ENCODE measurements around the gene TLK1. TPM values are rescaled to one million over a fixed set of nuclear protein-coding genes. Genes with fewer than 3 reads are reported as not detected.
"Not testable (repeated sequence)": the region's sequence is repeated elsewhere in the genome, so short reads cannot be mapped to it uniquely, and the experiment has no call there.

The TLK1 gene
- polyA plus RNA-seq, 1 experiment = 28.3 TPM

DNA sequence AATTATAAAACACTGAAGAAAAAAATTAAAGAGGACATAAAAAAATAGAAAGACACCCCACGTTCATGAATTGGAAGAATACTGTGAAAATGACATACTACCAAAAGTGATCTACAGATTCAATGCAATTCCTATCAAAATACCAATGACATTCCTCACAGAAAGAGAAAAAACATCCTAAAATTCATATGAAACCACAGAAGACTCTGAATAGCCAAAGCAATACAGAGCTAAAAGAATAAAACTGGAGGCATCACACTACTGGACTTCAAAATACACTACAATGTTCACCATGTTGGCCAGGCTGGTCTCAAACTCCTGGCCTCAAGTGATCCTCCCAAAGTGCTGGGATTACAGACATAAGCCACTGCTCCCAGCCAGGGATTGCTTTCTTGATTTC lies 56.3 kb downstream of the TLK1 start:
- TF ChIP-seq, protein P1, sequence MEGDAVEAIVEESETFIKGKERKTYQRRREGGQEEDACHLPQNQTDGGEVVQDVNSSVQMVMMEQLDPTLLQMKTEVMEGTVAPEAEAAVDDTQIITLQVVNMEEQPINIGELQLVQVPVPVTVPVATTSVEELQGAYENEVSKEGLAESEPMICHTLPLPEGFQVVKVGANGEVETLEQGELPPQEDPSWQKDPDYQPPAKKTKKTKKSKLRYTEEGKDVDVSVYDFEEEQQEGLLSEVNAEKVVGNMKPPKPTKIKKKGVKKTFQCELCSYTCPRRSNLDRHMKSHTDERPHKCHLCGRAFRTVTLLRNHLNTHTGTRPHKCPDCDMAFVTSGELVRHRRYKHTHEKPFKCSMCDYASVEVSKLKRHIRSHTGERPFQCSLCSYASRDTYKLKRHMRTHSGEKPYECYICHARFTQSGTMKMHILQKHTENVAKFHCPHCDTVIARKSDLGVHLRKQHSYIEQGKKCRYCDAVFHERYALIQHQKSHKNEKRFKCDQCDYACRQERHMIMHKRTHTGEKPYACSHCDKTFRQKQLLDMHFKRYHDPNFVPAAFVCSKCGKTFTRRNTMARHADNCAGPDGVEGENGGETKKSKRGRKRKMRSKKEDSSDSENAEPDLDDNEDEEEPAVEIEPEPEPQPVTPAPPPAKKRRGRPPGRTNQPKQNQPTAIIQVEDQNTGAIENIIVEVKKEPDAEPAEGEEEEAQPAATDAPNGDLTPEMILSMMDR (IDR thresholded peaks at IDR 0.05; ENCODE audit: low read depth, low read length) = no peak
- Histone ChIP-seq H3K27me3 (ENCODE audit: control insufficient read depth, insufficient read depth, low read length) (no peaks in the 10 kb centered on the region), H3K4me3 (ENCODE audit: low read depth, low read length) (no peak overlapping the region), H3K9me3 (ENCODE audit: control insufficient read depth, insufficient read depth, low read length) (peaks cover 7% of the 10 kb centered on the region; the same call in 1 of the 2 replicates), H3K27ac (ENCODE audit: low read depth, low read length) (no peak overlapping the region)
- ChIA-PET POLR2A (no interaction called here), CTCF (interaction anchor here (1.0 kb wide), 1 partner anchor 17 kb away, joined by 4 read pairs; no protein-coding TSS in a partner anchor)
- DNase-seq (ENCODE audit: low read depth, low spot score) = no peak

DNA sequence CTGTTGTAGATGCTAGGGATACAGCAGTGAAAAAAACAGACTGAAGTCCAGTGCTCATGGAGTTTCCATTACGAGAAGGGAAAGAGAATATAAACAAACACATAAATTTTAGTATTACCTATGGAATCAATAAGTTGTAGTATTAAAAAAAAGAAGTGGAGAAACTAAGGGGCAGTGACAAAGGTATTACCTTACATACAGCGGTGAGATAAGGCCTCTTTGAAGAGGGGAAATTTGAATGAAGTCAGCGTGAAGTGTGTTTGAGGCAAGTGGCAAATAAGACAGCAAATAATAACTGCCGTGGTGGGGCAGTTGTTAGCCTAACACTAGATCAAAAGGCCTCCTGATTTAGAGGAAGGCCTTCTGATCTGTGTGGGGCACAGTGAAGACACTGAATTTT lies 57.9 kb downstream of the TLK1 start:
- Histone ChIP-seq H3K27ac (ENCODE audit: low read depth, low read length) (no peak overlapping the region), H3K9me3 (ENCODE audit: control insufficient read depth, insufficient read depth, low read length) (peaks cover 7% of the 10 kb centered on the region), H3K4me3 (ENCODE audit: low read depth, low read length) (no peak overlapping the region), H3K27me3 (ENCODE audit: control insufficient read depth, insufficient read depth, low read length) (no peaks in the 10 kb centered on the region)
- ChIA-PET CTCF (no interaction called here), POLR2A (no interaction called here)
- no peak for DNase-seq (ENCODE audit: low read depth, low spot score)
- TF ChIP-seq, protein P1 (IDR thresholded peaks at IDR 0.05; ENCODE audit: low read depth, low read length) = no peak

DNA sequence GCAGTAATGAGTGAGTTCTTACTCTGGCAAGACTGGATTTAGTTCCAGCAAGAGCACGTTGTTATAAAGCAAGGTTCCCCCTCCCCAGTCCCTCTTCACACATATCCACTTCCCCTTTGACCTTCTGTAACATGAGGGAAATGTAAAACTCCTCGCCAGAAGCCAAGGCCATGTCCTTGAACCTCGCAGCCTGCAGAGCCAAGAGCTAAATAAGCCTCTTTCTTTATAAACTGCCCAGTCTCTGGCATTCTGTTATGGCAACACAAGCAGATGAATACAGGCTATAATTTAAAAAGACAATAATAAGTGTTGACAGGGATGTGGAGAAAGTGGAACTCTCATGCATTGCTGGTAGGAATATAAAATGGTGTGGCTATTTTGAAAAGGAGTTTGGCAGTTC lies 60.3 kb downstream of the TLK1 start:
- Histone ChIP-seq H3K27me3 (ENCODE audit: control insufficient read depth, insufficient read depth, low read length) (no peaks in the 10 kb centered on the region), H3K4me3 (ENCODE audit: low read depth, low read length) (no peak overlapping the region), H3K27ac (ENCODE audit: low read depth, low read length) (no peak overlapping the region), H3K9me3 (ENCODE audit: control insufficient read depth, insufficient read depth, low read length) (peaks cover 10% of the 10 kb centered on the region)
- DNase-seq (ENCODE audit: low read depth, low spot score) = no peak
- TF ChIP-seq, protein P1 (IDR thresholded peaks at IDR 0.05; ENCODE audit: low read depth, low read length) = no peak
- ChIA-PET POLR2A (no interaction called here), CTCF (no interaction called here)

DNA sequence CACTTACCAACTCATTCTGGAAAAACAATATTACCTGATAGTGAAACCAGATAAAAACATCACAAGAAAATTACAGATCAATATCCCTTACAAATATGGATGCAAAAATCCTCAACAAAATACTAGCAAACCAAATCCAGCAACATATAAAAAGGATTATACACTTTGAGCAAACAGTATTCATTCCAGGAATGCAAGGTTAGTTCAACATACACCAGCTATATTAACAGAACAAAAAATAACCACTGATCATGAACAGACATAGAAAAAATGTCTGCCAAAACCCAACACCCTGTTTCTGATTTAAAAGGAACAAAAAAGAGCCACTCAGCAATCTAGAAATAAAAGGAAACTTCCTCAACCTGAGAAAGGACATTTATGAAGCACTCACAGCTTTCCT lies 62.1 kb downstream of the TLK1 start:
- CTCF ChIA-PET = interaction anchor here (4.7 kb wide), 1 partner anchor 11 kb away, joined by 29 read pairs; no protein-coding TSS in a partner anchor
- peaks cover 8% of the 10 kb centered on the region; the same call in 1 of the 2 replicates for H3K9me3 ChIP-seq (ENCODE audit: control insufficient read depth, insufficient read depth, low read length)
- H3K27ac ChIP-seq (ENCODE audit: low read depth, low read length) = no peak overlapping the region
- no peaks in the 10 kb centered on the region for H3K27me3 ChIP-seq (ENCODE audit: control insufficient read depth, insufficient read depth, low read length)
- no peak overlapping the region for H3K4me3 ChIP-seq (ENCODE audit: low read depth, low read length)
- DNase-seq (ENCODE audit: low read depth, low spot score) = no peak
- TF ChIP-seq, protein P1 (IDR thresholded peaks at IDR 0.05; ENCODE audit: low read depth, low read length) = no peak
- POLR2A ChIA-PET = no interaction called here

DNA sequence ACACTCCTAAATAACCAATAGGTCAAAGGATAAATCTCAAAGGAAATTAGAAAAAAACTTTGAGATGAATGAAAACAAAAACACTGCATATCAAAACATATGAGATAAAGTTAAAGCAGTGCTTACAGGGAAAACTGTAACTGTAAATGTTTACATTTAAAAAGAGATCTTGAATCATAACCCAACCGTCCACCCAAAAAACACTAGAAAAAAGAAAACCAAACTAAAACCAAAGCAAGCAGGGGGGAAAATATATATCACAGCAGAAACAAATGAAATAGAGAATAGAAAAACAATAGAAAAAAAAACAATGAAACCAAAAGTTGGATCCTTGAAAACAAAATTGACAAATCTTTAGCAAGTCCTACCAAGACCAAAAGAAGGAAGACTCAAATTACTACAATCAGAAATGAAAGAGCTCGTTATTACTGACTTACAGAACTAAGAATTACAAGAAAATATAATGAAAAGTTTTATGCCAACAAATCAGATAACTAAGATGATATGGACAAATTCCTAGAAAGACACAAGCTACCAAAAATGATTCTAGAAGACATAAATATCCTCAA lies 65.6 kb downstream of the TLK1 start:
- H3K27me3 ChIP-seq (ENCODE audit: control insufficient read depth, insufficient read depth, low read length) = no peaks in the 10 kb centered on the region
- TF ChIP-seq, protein P1 (IDR thresholded peaks at IDR 0.05; ENCODE audit: low read depth, low read length) = no peak
- no peak for DNase-seq (ENCODE audit: low read depth, low spot score)
- peaks cover 6% of the 10 kb centered on the region; the same call in 1 of the 2 replicates for H3K9me3 ChIP-seq (ENCODE audit: control insufficient read depth, insufficient read depth, low read length)
- ChIA-PET POLR2A (no interaction called here), CTCF (interaction anchor here (0.7 to 4.7 kb wide), 2 partner anchors 8 to 99 kb away, joined by 3 to 29 read pairs; no protein-coding TSS in a partner anchor)
- no peak overlapping the region for H3K27ac ChIP-seq (ENCODE audit: low read depth, low read length)
- no peak overlapping the region for H3K4me3 ChIP-seq (ENCODE audit: low read depth, low read length)

DNA sequence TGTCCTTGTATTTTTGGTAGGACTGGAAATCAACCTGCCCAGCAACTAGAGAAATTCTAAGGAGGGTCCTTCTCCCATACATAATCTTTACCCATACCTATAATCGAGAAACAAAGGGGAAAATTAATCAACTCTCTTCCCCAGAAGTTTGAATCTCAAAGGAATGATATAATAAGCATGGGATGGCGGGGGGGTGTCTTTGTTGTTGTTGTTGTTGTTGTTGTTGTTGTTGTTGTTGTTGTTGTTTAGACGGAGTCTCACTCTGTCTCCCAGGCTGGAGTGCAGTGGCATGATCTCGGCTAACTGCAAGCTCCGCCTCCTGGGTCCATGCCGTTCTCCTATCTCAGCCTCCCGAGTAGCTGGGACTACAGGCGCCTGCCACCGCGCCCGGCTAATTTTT lies 69.2 kb downstream of the TLK1 start:
- H3K4me3 ChIP-seq (ENCODE audit: low read depth, low read length); POLR2A ChIA-PET; H3K9me3 ChIP-seq (ENCODE audit: control insufficient read depth, insufficient read depth, low read length); CTCF ChIA-PET; H3K27me3 ChIP-seq (ENCODE audit: control insufficient read depth, insufficient read depth, low read length); DNase-seq (ENCODE audit: low read depth, low spot score); H3K27ac ChIP-seq (ENCODE audit: low read depth, low read length): not testable (repeated sequence)

Measured in AG04450 (cell line).